Effector CD8-positive, alpha-beta T cell (primary cell): ENCODE results near the gene ARHGAP36.

Experiments
- DNase-seq: peaks from one replicate; lab custom pipeline; 2025; lab: John Stamatoyannopoulos, UW
- total RNA-seq, 4 experiments: gene quantifications; one replicate each; lab custom pipeline; 2026; lab: John Stamatoyannopoulos, UW

Gene ARHGAP36
- total RNA-seq: 0 reads per million in 4 experiments

GRCh38 chrX:131058136-131058868 is at the start of gene ARHGAP36:
Gene ARHGAP36, plus strand, starts transcription at chrX:131058346. Its CDS starts 23,320 bp downstream, at chrX:131081666.
- no peak for DNase-seq

GRCh38 chrX:131010186-131010585 is 48.0 kb upstream of the ARHGAP36 start:
- DNase-seq: no peak

GRCh38 chrX:131025336-131025735 is 32.8 kb upstream of the ARHGAP36 start:
- no peak for DNase-seq

GRCh38 chrX:131032354-131033230 is 25.6 kb upstream of the ARHGAP36 start:
- DNase-seq: no peak

- DNase-seq: no peak
Observed at GRCh38 chrX:131034063-131034462, 24.1 kb upstream of the ARHGAP36 start.

GRCh38 chrX:131040781-131041180 is 17.4 kb upstream of the ARHGAP36 start:
- no peak for DNase-seq

- no peak for DNase-seq
Observed at GRCh38 chrX:131041667-131042066, 16.5 kb upstream of the ARHGAP36 start.

- DNase-seq: no peak
Observed at GRCh38 chrX:131045726-131046125, 12.4 kb upstream of the ARHGAP36 start.

- no peak for DNase-seq
Observed at GRCh38 chrX:131046596-131046995, 11.6 kb upstream of the ARHGAP36 start.

- no peak for DNase-seq
Observed at GRCh38 chrX:131047180-131047579, 11.0 kb upstream of the ARHGAP36 start.

- DNase-seq: no peak
Observed at GRCh38 chrX:131053076-131053475, 5.1 kb upstream of the ARHGAP36 start.

GRCh38 chrX:131054906-131055305 is 3.2 kb upstream of the ARHGAP36 start:
- DNase-seq: no peak

GRCh38 chrX:131057706-131058105 is 440 bp upstream of the ARHGAP36 start:
- DNase-seq: no peak

- DNase-seq: no peak
Observed at GRCh38 chrX:131059246-131059645, 1.1 kb downstream of the ARHGAP36 start.

- no peak for DNase-seq
Observed at GRCh38 chrX:131060147-131060546, 2.0 kb downstream of the ARHGAP36 start.

- DNase-seq: no peak
Observed at GRCh38 chrX:131061306-131061705, 3.2 kb downstream of the ARHGAP36 start.

- DNase-seq: no peak
Observed at GRCh38 chrX:131063613-131064012, 5.5 kb downstream of the ARHGAP36 start.

- DNase-seq: no peak
Observed at GRCh38 chrX:131066237-131066636, 8.1 kb downstream of the ARHGAP36 start.

- DNase-seq: no peak
Observed at GRCh38 chrX:131067216-131067615, 9.1 kb downstream of the ARHGAP36 start.

- no peak for DNase-seq
Observed at GRCh38 chrX:131067846-131068745, 9.9 kb downstream of the ARHGAP36 start.

- DNase-seq: no peak
Observed at GRCh38 chrX:131068945-131069719, 11.0 kb downstream of the ARHGAP36 start.
